ENCODE data around the gene SAMHD1. TPM values are rescaled to one million over a fixed set of nuclear protein-coding genes. Genes with fewer than 3 reads are reported as not detected.

Gene SAMHD1
- total and polyA plus RNA-seq, 2 of the 13 experiments (the other 11 are each of a cell fraction or from before 2014, with no cell fraction given) = 16.9 to 43.5 TPM

- no peak for TF ChIP-seq KDM2A (CRISPR knock-in tag; IDR thresholded peaks at IDR 0.05; ENCODE audit: borderline replicate concordance, low read depth)
- 0 out of 2 replicates have a peak, but pooled peaks have one; percentile 53 for TF ChIP-seq POGZ (CRISPR knock-in tag; IDR thresholded peaks at IDR 0.05)
- TF ChIP-seq RELA (CRISPR knock-in tag; IDR thresholded peaks at IDR 0.05) = no peak
- TF ChIP-seq MED8 (CRISPR knock-in tag; IDR thresholded peaks at IDR 0.05; ENCODE audit: insufficient replicate concordance) = no peak
- TF ChIP-seq KAT8 (CRISPR knock-in tag; IDR thresholded peaks at IDR 0.05) = no peak
- TF ChIP-seq, protein P1, sequence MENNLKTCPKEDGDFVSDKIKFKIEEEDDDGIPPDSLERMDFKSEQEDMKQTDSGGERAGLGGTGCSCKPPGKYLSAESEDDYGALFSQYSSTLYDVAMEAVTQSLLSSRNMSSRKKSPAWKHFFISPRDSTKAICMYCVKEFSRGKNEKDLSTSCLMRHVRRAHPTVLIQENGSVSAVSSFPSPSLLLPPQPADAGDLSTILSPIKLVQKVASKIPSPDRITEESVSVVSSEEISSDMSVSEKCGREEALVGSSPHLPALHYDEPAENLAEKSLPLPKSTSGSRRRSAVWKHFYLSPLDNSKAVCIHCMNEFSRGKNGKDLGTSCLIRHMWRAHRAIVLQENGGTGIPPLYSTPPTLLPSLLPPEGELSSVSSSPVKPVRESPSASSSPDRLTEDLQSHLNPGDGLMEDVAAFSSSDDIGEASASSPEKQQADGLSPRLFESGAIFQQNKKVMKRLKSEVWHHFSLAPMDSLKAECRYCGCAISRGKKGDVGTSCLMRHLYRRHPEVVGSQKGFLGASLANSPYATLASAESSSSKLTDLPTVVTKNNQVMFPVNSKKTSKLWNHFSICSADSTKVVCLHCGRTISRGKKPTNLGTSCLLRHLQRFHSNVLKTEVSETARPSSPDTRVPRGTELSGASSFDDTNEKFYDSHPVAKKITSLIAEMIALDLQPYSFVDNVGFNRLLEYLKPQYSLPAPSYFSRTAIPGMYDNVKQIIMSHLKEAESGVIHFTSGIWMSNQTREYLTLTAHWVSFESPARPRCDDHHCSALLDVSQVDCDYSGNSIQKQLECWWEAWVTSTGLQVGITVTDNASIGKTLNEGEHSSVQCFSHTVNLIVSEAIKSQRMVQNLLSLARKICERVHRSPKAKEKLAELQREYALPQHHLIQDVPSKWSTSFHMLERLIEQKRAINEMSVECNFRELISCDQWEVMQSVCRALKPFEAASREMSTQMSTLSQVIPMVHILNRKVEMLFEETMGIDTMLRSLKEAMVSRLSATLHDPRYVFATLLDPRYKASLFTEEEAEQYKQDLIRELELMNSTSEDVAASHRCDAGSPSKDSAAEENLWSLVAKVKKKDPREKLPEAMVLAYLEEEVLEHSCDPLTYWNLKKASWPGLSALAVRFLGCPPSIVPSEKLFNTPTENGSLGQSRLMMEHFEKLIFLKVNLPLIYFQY (CRISPR knock-in tag; IDR thresholded peaks at IDR 0.05; ENCODE audit: borderline replicate concordance) = no peak
- no peak for TF ChIP-seq REL (CRISPR knock-in tag; conservative IDR thresholded peaks at IDR 0.05)
- TF ChIP-seq, protein P2, sequence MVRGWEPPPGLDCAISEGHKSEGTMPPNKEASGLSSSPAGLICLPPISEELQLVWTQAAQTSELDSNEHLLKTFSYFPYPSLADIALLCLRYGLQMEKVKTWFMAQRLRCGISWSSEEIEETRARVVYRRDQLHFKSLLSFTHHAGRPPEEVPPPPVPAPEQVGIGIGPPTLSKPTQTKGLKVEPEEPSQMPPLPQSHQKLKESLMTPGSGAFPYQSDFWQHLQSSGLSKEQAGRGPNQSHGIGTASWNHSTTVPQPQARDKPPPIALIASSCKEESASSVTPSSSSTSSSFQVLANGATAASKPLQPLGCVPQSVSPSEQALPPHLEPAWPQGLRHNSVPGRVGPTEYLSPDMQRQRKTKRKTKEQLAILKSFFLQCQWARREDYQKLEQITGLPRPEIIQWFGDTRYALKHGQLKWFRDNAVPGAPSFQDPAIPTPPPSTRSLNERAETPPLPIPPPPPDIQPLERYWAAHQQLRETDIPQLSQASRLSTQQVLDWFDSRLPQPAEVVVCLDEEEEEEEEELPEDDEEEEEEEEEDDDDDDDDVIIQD (CRISPR knock-in tag; IDR thresholded peaks at IDR 0.05; ENCODE audit: low read depth) = no peak
- no peak for TF ChIP-seq TBX2 (CRISPR knock-in tag; IDR thresholded peaks at IDR 0.05; ENCODE audit: borderline replicate concordance)
- TF ChIP-seq, protein P3, sequence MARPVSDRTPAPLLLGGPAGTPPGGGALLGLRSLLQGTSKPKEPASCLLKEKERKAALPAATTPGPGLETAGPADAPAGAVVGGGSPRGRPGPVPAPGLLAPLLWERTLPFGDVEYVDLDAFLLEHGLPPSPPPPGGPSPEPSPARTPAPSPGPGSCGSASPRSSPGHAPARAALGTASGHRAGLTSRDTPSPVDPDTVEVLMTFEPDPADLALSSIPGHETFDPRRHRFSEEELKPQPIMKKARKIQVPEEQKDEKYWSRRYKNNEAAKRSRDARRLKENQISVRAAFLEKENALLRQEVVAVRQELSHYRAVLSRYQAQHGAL (CRISPR knock-in tag; IDR thresholded peaks at IDR 0.05; ENCODE audit: not compliant biosample characterization) = no peak
- TF ChIP-seq PHB2 (IDR thresholded peaks at IDR 0.05; ENCODE audit: partially characterized antibody) = no peak
- TF ChIP-seq ZNF775 (CRISPR knock-in tag; IDR thresholded peaks at IDR 0.05; ENCODE audit: borderline replicate concordance) = no peak
- no peak for TF ChIP-seq TMF1 (CRISPR knock-in tag; IDR thresholded peaks at IDR 0.05; ENCODE audit: low read depth)
- TF ChIP-seq ZGPAT (CRISPR knock-in tag; IDR thresholded peaks at IDR 0.05) = peak; percentile 22; the same call in 1 of the 2 replicates
- 0 out of 2 replicates have a peak, but pooled peaks have one; percentile 17 for TF ChIP-seq SOX5 (CRISPR knock-in tag; IDR thresholded peaks at IDR 0.05; ENCODE audit: borderline replicate concordance)
- TF ChIP-seq PAX8 (CRISPR knock-in tag; IDR thresholded peaks at IDR 0.05; ENCODE audit: borderline replicate concordance) = no peak
- no peak for TF ChIP-seq MAZ (IDR thresholded peaks at IDR 0.05; ENCODE audit: borderline replicate concordance, low read depth, low read length)
- no peak for TF ChIP-seq MAZ (CRISPR knock-in tag; IDR thresholded peaks at IDR 0.05; ENCODE audit: low read depth)
- no peak for TF ChIP-seq NFE2L2 (IDR thresholded peaks at IDR 0.05; ENCODE audit: low read length)
- no peak for TF ChIP-seq CC2D1A (CRISPR knock-in tag; IDR thresholded peaks at IDR 0.05)
- TF ChIP-seq ZNF749 (CRISPR knock-in tag; IDR thresholded peaks at IDR 0.05; ENCODE audit: borderline replicate concordance) = no peak
Measured at GRCh38 chr20:36957875-36958667, 6.6 kb upstream of the SAMHD1 start (continued).
